ENCODE data around the gene L2HGDH.

Gene L2HGDH

GRCh38 chr14:50230401-50230700 lies 81.7 kb downstream of the L2HGDH start:
- no peak for TF ChIP-seq FOXP2 (optimal IDR thresholded peaks at IDR 0.05; ENCODE audit: borderline replicate concordance, extremely low read depth, extremely low read length, insufficient read depth)
- TF ChIP-seq SIN3A (IDR thresholded peaks at IDR 0.05; ENCODE audit: borderline replicate concordance, insufficient read depth, low read length) = no peak
- no peak for TF ChIP-seq REST (IDR thresholded peaks at IDR 0.05; ENCODE audit: insufficient read depth in 1 of 2, low read depth in 2 of 2, low read length in 2 of 2)
- TF ChIP-seq TAF1 (IDR thresholded peaks at IDR 0.05; ENCODE audit: borderline replicate concordance, insufficient read depth, low read length) = no peak
- TF ChIP-seq POLR2AphosphoS5 (IDR thresholded peaks at IDR 0.05; ENCODE audit: low read depth, low read length) = no peak

- TF ChIP-seq POLR2AphosphoS5 (IDR thresholded peaks at IDR 0.05; ENCODE audit: low read depth, low read length) (no peak), REST (IDR thresholded peaks at IDR 0.05; ENCODE audit: insufficient read depth in 1 of 2, low read depth in 2 of 2, low read length in 2 of 2) (no peak), FOXP2 (optimal IDR thresholded peaks at IDR 0.05; ENCODE audit: borderline replicate concordance, extremely low read depth, extremely low read length, insufficient read depth) (no peak), SIN3A (IDR thresholded peaks at IDR 0.05; ENCODE audit: borderline replicate concordance, insufficient read depth, low read length) (no peak), TAF1 (IDR thresholded peaks at IDR 0.05; ENCODE audit: borderline replicate concordance, insufficient read depth, low read length) (no peak)
Measured at GRCh38 chr14:50229681-50230080, 82.3 kb downstream of the L2HGDH start.

- TF ChIP-seq POLR2AphosphoS5 (IDR thresholded peaks at IDR 0.05; ENCODE audit: low read depth, low read length) = no peak
- TF ChIP-seq REST (IDR thresholded peaks at IDR 0.05; ENCODE audit: insufficient read depth in 1 of 2, low read depth in 2 of 2, low read length in 2 of 2) = no peak
Measured at GRCh38 chr14:50228313-50228712, 83.7 kb downstream of the L2HGDH start.

- TF ChIP-seq TAF1 (IDR thresholded peaks at IDR 0.05; ENCODE audit: borderline replicate concordance, insufficient read depth, low read length) = no peak
- no peak for TF ChIP-seq REST (IDR thresholded peaks at IDR 0.05; ENCODE audit: insufficient read depth in 1 of 2, low read depth in 2 of 2, low read length in 2 of 2)
- TF ChIP-seq FOXP2 (optimal IDR thresholded peaks at IDR 0.05; ENCODE audit: borderline replicate concordance, extremely low read depth, extremely low read length, insufficient read depth) = no peak
Measured at GRCh38 chr14:50225974-50226297, 86.1 kb downstream of the L2HGDH start.

GRCh38 chr14:50225067-50225973 lies 86.7 kb downstream of the L2HGDH start:
- TF ChIP-seq POLR2AphosphoS5 (IDR thresholded peaks at IDR 0.05; ENCODE audit: low read depth, low read length) (no peak), REST (IDR thresholded peaks at IDR 0.05; ENCODE audit: insufficient read depth in 1 of 2, low read depth in 2 of 2, low read length in 2 of 2) (no peak), FOXP2 (optimal IDR thresholded peaks at IDR 0.05; ENCODE audit: borderline replicate concordance, extremely low read depth, extremely low read length, insufficient read depth) (no peak), SIN3A (IDR thresholded peaks at IDR 0.05; ENCODE audit: borderline replicate concordance, insufficient read depth, low read length) (no peak)
